Measurements from ENCODE around the gene UBXN11.

- TF ChIP-seq EP300 (IDR thresholded peaks at IDR 0.05) (no peak), CTCF (IDR thresholded peaks at IDR 0.05) (no peak), POLR2A (IDR thresholded peaks at IDR 0.05; ENCODE audit: low read depth) (no peak), POLR2AphosphoS5 (IDR thresholded peaks at IDR 0.05) (no peak)
These were observed 9.7 kb upstream of the UBXN11 start for GRCh38 chr1:26315874-26316850.

All from esophagus muscularis mucosa (tissue), 4 donors.